Muscle layer of duodenum (tissue), 2 donors: ENCODE data around the gene MSANTD2.

Source experiments
- H3K27ac ChIP-seq: one replicate; pipeline ENCODE4 v1.7.0; 2013; ENCODE audit warnings: mild to moderate bottlenecking, low read length
- H3K27me3 ChIP-seq: one replicate; pipeline ENCODE4 v1.7.0; 2013; ENCODE audit warnings: low read depth, mild to moderate bottlenecking, control low read depth, low read length
- H3K36me3 ChIP-seq, 2 donors: one replicate each; pipeline ENCODE4 v1.7.0; 2013; ENCODE audit warnings: low read length in 2 of 2, control low read depth in 1 of 2, mild to moderate bottlenecking in 1 of 2; ENCODE audit not compliant: insufficient read depth in 2 of 2, control insufficient read depth in 1 of 2
- H3K4me1 ChIP-seq, 2 donors: one replicate each; pipeline ENCODE4 v1.7.0; 2013; ENCODE audit warnings: low read length in 2 of 2, mild to moderate bottlenecking in 2 of 2, control low read depth in 1 of 2, moderate library complexity in 1 of 2; ENCODE audit not compliant: insufficient read depth in 2 of 2, control insufficient read depth in 1 of 2
- H3K4me3 ChIP-seq, 2 donors: one replicate each; pipeline ENCODE4 v1.7.0; 2013; ENCODE audit warnings: low read length in 2 of 2, low read depth in 1 of 2, mild to moderate bottlenecking in 1 of 2
- H3K9me3 ChIP-seq, 2 donors: one replicate each; pipeline ENCODE4 v1.7.0; 2013; ENCODE audit warnings: low read length in 2 of 2, control low read depth in 1 of 2, mild to moderate bottlenecking in 1 of 2; ENCODE audit not compliant: control insufficient read depth in 1 of 2
- donor health status: healthy.

Gene MSANTD2

GRCh38 chr11:124759266-124760204 lies 40.7 kb downstream of the MSANTD2 start:
- no peak overlapping the region for H3K27ac ChIP-seq
- H3K4me1 ChIP-seq: peaks cover 3 to 49% of the 10 kb centered on the region in 2 donors
- H3K36me3 ChIP-seq: no peaks in the 10 kb centered on the region
- H3K9me3 ChIP-seq: no peaks in the 10 kb centered on the region
- peak overlapping the region in 1 of 2 donors; percentile 54 for H3K4me3 ChIP-seq
- H3K27me3 ChIP-seq: peaks cover 52% of the 10 kb centered on the region

GRCh38 chr11:124758355-124759265 lies 41.6 kb downstream of the MSANTD2 start:
- Histone ChIP-seq H3K27ac (no peak overlapping the region), H3K9me3 (no peaks in the 10 kb centered on the region), H3K36me3 (no peaks in the 10 kb centered on the region), H3K27me3 (peaks cover 52% of the 10 kb centered on the region), H3K4me1 (peaks cover 3 to 48% of the 10 kb centered on the region in 2 donors), H3K4me3 (peak overlapping the region; percentile 27 to 54)

GRCh38 chr11:124757320-124757719 lies 42.9 kb downstream of the MSANTD2 start:
- Histone ChIP-seq H3K27me3 (peaks cover 47% of the 10 kb centered on the region), H3K4me3 (no peak overlapping the region), H3K9me3 (no peaks in the 10 kb centered on the region), H3K27ac (no peak overlapping the region), H3K4me1 (peaks cover 0 to 35% of the 10 kb centered on the region in 2 donors), H3K36me3 (no peaks in the 10 kb centered on the region)

GRCh38 chr11:124756753-124757227 lies 43.4 kb downstream of the MSANTD2 start:
- peaks cover 0 to 29% of the 10 kb centered on the region in 2 donors for H3K4me1 ChIP-seq
- peaks cover 47% of the 10 kb centered on the region for H3K27me3 ChIP-seq

GRCh38 chr11:124756033-124756752 lies 44.0 kb downstream of the MSANTD2 start:
- Histone ChIP-seq H3K9me3 (no peaks in the 10 kb centered on the region), H3K27me3 (peaks cover 41% of the 10 kb centered on the region), H3K4me3 (no peak overlapping the region), H3K27ac (no peak overlapping the region), H3K4me1 (peaks cover 0 to 27% of the 10 kb centered on the region in 2 donors), H3K36me3 (no peaks in the 10 kb centered on the region)

More at GRCh38 chr11:124756753-124757227, 43.4 kb downstream of the MSANTD2 start:
- Histone ChIP-seq H3K4me3 (no peak overlapping the region), H3K27ac (no peak overlapping the region), H3K36me3 (no peaks in the 10 kb centered on the region), H3K9me3 (no peaks in the 10 kb centered on the region)

GRCh38 chr11:124754710-124755109 lies 45.5 kb downstream of the MSANTD2 start:
- Histone ChIP-seq H3K4me1 (peaks cover 0 to 19% of the 10 kb centered on the region in 2 donors), H3K36me3 (no peaks in the 10 kb centered on the region), H3K9me3 (no peaks in the 10 kb centered on the region), H3K4me3 (no peak overlapping the region), H3K27ac (no peak overlapping the region), H3K27me3 (peaks cover 28% of the 10 kb centered on the region)

GRCh38 chr11:124754309-124754708 lies 45.9 kb downstream of the MSANTD2 start:
- Histone ChIP-seq H3K4me3 (no peak overlapping the region), H3K27ac (no peak overlapping the region), H3K4me1 (peaks cover 0 to 15% of the 10 kb centered on the region in 2 donors), H3K27me3 (peaks cover 24% of the 10 kb centered on the region), H3K9me3 (no peaks in the 10 kb centered on the region), H3K36me3 (no peaks in the 10 kb centered on the region)

GRCh38 chr11:124753624-124754023 lies 46.6 kb downstream of the MSANTD2 start:
- Histone ChIP-seq H3K36me3 (no peaks in the 10 kb centered on the region), H3K4me1 (peaks cover 0 to 9% of the 10 kb centered on the region in 2 donors), H3K9me3 (no peaks in the 10 kb centered on the region), H3K27ac (no peak overlapping the region), H3K4me3 (no peak overlapping the region), H3K27me3 (peaks cover 24% of the 10 kb centered on the region)

- no peaks in the 10 kb centered on the region for H3K36me3 ChIP-seq
- H3K9me3 ChIP-seq: no peaks in the 10 kb centered on the region
- peaks cover 0 to 4% of the 10 kb centered on the region in 2 donors for H3K4me1 ChIP-seq
- peaks cover 28% of the 10 kb centered on the region for H3K27me3 ChIP-seq
- no peak overlapping the region for H3K4me3 ChIP-seq
- no peak overlapping the region for H3K27ac ChIP-seq
These were observed 47.0 kb downstream of the MSANTD2 start for GRCh38 chr11:124753205-124753604.

- H3K27ac ChIP-seq: no peak overlapping the region
These were observed 47.6 kb downstream of the MSANTD2 start for GRCh38 chr11:124752471-124753102.

More at GRCh38 chr11:124752471-124753102, 47.6 kb downstream of the MSANTD2 start:
- no peaks in the 10 kb centered on the region for H3K4me1 ChIP-seq
- H3K9me3 ChIP-seq: no peaks in the 10 kb centered on the region
- no peak overlapping the region for H3K4me3 ChIP-seq
- no peaks in the 10 kb centered on the region for H3K36me3 ChIP-seq
- H3K27me3 ChIP-seq: peaks cover 32% of the 10 kb centered on the region
